Duodenal mucosa (tissue), 2 donors: ENCODE results near the gene PHB1.

Source experiments
- H3K27ac ChIP-seq: one replicate; pipeline ENCODE4 v1.7.0; 2013; ENCODE audit warnings: low read depth, low read length
- H3K27me3 ChIP-seq, 2 donors: one replicate each; pipeline ENCODE4 v1.7.0; 2013; ENCODE audit warnings: low read length in 2 of 2, control low read depth in 1 of 2; ENCODE audit not compliant: insufficient read depth in 2 of 2, control insufficient read depth in 1 of 2
- H3K36me3 ChIP-seq, 2 donors: one replicate each; pipeline ENCODE4 v1.7.0; 2013; ENCODE audit warnings: low read length in 2 of 2, control low read depth in 1 of 2; ENCODE audit not compliant: insufficient read depth in 2 of 2, control insufficient read depth in 1 of 2
- H3K4me1 ChIP-seq, 2 donors: one replicate each; pipeline ENCODE4 v1.7.0; 2013; ENCODE audit warnings: low read length in 2 of 2, control low read depth in 1 of 2; ENCODE audit not compliant: insufficient read depth in 2 of 2, control insufficient read depth in 1 of 2
- H3K4me3 ChIP-seq, 2 donors: one replicate each; pipeline ENCODE4 v1.7.0; 2013; ENCODE audit warnings: low read length in 2 of 2, low read depth in 1 of 2
- H3K9ac ChIP-seq, 2 donors: one replicate each; pipeline ENCODE4 v1.7.0; 2013; ENCODE audit warnings: low read length in 2 of 2, low read depth in 1 of 2
- H3K9me3 ChIP-seq, 2 donors: one replicate each; pipeline ENCODE4 v1.7.0; 2013; ENCODE audit warnings: low read length in 2 of 2, control low read depth in 1 of 2; ENCODE audit not compliant: control insufficient read depth in 1 of 2

The PHB1 gene

DNA sequence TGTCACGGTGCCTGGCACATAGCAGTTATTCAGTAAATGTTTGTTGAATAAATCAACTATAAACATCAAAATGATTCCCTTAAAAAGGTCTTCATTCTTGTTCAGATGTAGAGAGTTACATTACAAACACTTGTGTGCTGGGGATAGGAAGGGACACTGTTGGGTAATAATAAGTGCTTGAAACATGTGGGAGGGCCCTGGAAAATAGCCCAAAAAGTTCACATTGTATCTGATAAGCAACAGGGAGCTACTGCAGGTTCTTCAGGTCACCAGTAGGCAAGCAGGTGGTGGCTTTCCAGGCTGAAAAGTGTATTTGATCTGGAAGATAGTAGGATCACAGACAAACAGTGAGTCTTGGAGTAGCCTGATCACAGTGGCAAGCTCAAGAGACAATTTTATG, 33.6 kb downstream of the PHB1 start:
- Histone ChIP-seq H3K36me3 (no peaks in the 10 kb centered on the region), H3K27me3 (no peaks in the 10 kb centered on the region), H3K4me1 (no peaks in the 10 kb centered on the region), H3K4me3 (no peak overlapping the region), H3K9ac (no peak overlapping the region), H3K9me3 (no peaks in the 10 kb centered on the region), H3K27ac (no peak overlapping the region)

DNA sequence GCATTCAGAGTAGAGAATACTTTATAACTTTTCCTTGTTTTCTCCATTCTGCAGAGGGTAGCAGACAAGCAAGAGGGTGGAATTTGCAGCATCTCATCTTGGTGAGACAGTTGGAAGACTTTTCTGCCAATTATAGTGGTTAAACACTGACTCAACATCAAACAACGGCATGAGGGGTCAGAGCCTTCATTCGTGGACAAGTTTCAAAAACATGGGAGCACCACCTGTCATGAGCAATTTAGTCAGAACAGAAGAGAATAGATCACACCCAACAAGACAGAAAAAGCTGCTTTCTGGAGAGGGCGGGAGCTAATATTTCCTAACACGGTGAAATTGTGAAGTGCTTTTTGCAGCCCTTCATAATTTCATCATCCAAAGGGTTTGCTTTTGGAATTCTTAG, 34.8 kb downstream of the PHB1 start:
- no peaks in the 10 kb centered on the region for H3K27me3 ChIP-seq

DNA sequence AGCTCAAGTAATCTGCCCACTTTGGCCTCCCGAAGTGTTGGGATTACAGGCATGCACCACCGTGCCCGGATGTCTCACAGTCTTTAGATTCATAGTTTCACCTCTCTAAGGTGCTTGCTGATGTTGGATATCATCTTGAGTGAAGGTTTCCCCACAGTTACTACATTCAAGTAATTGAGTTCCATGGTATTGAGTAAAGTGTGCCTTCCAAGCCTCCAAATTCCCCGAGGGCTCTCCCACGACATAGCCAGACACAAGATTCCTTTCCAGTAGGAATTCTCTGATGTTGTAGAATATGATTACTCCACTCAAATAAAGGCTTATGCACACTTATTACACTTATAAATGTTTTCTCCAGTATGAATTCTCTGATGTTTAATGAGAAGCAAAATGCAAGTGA, 36.4 kb downstream of the PHB1 start:
- Histone ChIP-seq H3K4me3 (no peak overlapping the region), H3K36me3 (no peaks in the 10 kb centered on the region), H3K9me3 (no peaks in the 10 kb centered on the region), H3K27ac (no peak overlapping the region), H3K9ac (no peak overlapping the region), H3K4me1 (no peaks in the 10 kb centered on the region), H3K27me3 (no peaks in the 10 kb centered on the region)

More for the DNA sequence above, 34.8 kb downstream of the PHB1 start:
- Histone ChIP-seq H3K36me3 (no peaks in the 10 kb centered on the region), H3K9me3 (no peaks in the 10 kb centered on the region), H3K27ac (no peak overlapping the region), H3K4me3 (no peak overlapping the region), H3K4me1 (no peaks in the 10 kb centered on the region), H3K9ac (no peak overlapping the region)

DNA sequence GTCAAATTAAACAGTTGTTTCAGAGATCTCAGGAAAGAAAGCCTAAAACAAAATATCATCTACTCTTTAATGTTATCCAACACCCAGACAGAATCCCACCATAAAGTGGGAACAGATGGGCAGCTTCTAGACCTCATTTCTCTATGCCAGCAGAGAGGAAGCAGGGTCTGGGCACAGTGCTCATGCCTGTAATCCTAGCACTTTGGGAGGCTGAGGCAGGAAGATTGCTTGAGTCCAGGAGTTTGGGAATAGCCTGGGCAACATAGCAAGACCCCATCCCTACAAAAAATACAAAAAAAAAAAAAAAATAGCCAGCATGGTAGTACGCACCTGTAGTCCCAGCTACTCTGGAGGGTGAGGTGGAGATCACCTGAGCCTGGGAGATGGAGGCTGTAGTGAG, 39.1 kb downstream of the PHB1 start:
- no peaks in the 10 kb centered on the region for H3K4me1 ChIP-seq
- no peak overlapping the region for H3K9ac ChIP-seq
- no peak overlapping the region for H3K27ac ChIP-seq
- H3K9me3 ChIP-seq, result no peaks in the 10 kb centered on the region
- H3K4me3 ChIP-seq, result no peak overlapping the region
- no peaks in the 10 kb centered on the region for H3K27me3 ChIP-seq
- no peaks in the 10 kb centered on the region for H3K36me3 ChIP-seq

DNA sequence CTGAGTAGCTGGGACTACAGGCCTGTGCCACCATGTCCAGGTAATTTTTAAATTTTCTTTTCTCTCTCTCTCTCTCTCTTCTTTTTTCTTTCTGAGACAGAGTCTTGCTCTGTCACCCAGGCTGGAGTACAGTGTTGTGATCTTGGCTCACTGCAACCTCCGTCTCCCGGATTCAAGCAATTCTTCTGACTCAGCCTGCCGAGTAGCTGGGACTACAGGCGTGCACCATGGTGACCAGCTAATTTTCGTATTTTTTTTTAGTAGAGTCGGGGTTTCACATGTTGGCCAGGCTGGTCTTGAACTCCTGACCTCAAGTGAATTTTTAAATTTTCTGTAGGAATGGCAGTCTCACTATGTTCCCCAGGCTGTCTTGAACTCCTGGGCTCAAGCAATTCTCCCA, 41.6 kb downstream of the PHB1 start:
- H3K9me3 ChIP-seq, result no peaks in the 10 kb centered on the region
- H3K4me1 ChIP-seq, result no peaks in the 10 kb centered on the region
- no peak overlapping the region for H3K27ac ChIP-seq
- no peaks in the 10 kb centered on the region for H3K27me3 ChIP-seq
- no peak overlapping the region for H3K9ac ChIP-seq
- no peaks in the 10 kb centered on the region for H3K36me3 ChIP-seq
- no peak overlapping the region for H3K4me3 ChIP-seq

- Histone ChIP-seq H3K36me3 (no peaks in the 10 kb centered on the region), H3K9ac (no peak overlapping the region), H3K4me1 (no peaks in the 10 kb centered on the region), H3K4me3 (no peak overlapping the region), H3K9me3 (no peaks in the 10 kb centered on the region), H3K27ac (no peak overlapping the region), H3K27me3 (no peaks in the 10 kb centered on the region)
These were observed 42.3 kb downstream of the PHB1 start for GRCh38 chr17:49372425-49372824.

GRCh38 chr17:49370971-49371834, 43.5 kb downstream of the PHB1 start:
- H3K4me1 ChIP-seq, result no peaks in the 10 kb centered on the region
- H3K36me3 ChIP-seq, result no peaks in the 10 kb centered on the region
- no peak overlapping the region for H3K4me3 ChIP-seq
- H3K27me3 ChIP-seq, result no peaks in the 10 kb centered on the region
- no peak overlapping the region for H3K9ac ChIP-seq
- no peaks in the 10 kb centered on the region for H3K9me3 ChIP-seq
- no peak overlapping the region for H3K27ac ChIP-seq

GRCh38 chr17:49369760-49370159, 44.9 kb downstream of the PHB1 start:
- Histone ChIP-seq H3K27ac (no peak overlapping the region), H3K27me3 (no peaks in the 10 kb centered on the region), H3K36me3 (no peaks in the 10 kb centered on the region), H3K9me3 (no peaks in the 10 kb centered on the region), H3K4me3 (no peak overlapping the region), H3K9ac (no peak overlapping the region), H3K4me1 (no peaks in the 10 kb centered on the region)

GRCh38 chr17:49369089-49369488, 45.6 kb downstream of the PHB1 start:
- Histone ChIP-seq H3K4me1 (no peaks in the 10 kb centered on the region), H3K9ac (no peak overlapping the region), H3K4me3 (no peak overlapping the region), H3K27me3 (no peaks in the 10 kb centered on the region), H3K36me3 (no peaks in the 10 kb centered on the region), H3K9me3 (no peaks in the 10 kb centered on the region), H3K27ac (no peak overlapping the region)

- Histone ChIP-seq H3K9ac (no peak overlapping the region), H3K9me3 (no peaks in the 10 kb centered on the region), H3K4me1 (peaks cover under 1 to 13% of the 10 kb centered on the region in 2 donors), H3K27me3 (no peaks in the 10 kb centered on the region), H3K36me3 (no peaks in the 10 kb centered on the region), H3K27ac (no peak overlapping the region), H3K4me3 (no peak overlapping the region)
These were observed 49.0 kb downstream of the PHB1 start for GRCh38 chr17:49365667-49366066.
